Measurements from ENCODE around the gene TRIM10. TPM values are rescaled to one million over a fixed set of nuclear protein-coding genes. Genes with fewer than 3 reads are reported as not detected.

TRIM10 gene
- not detected in 2 replicates for total RNA-seq (2014; rRNA removed; shearing (Covaris generic))

- DNase-seq (ENCODE audit: low spot score) = no peak
Measured at GRCh38 chr6:30160785-30161531, at the start of gene TRIM10. TSS of gene TRIM10 (minus strand) at chr6:30161211. CDS start at chr6:30160858, 353 bp downstream.

GRCh38 chr6:30207619-30208295 lies 46.7 kb upstream of the TRIM10 start:
- no peak for DNase-seq (ENCODE audit: low spot score)

- DNase-seq (ENCODE audit: low spot score) = no peak
Measured at GRCh38 chr6:30206799-30207618, 46.0 kb upstream of the TRIM10 start.

GRCh38 chr6:30206152-30206551 lies 45.1 kb upstream of the TRIM10 start:
- no peak for DNase-seq (ENCODE audit: low spot score)

GRCh38 chr6:30204116-30204515 lies 43.1 kb upstream of the TRIM10 start:
- DNase-seq (ENCODE audit: low spot score) = no peak

GRCh38 chr6:30202366-30202765 lies 41.4 kb upstream of the TRIM10 start:
- no peak for DNase-seq (ENCODE audit: low spot score)

GRCh38 chr6:30200551-30201281 lies 39.7 kb upstream of the TRIM10 start:
- no peak for DNase-seq (ENCODE audit: low spot score)

- DNase-seq (ENCODE audit: low spot score) = no peak
Measured at GRCh38 chr6:30198166-30199084, 37.4 kb upstream of the TRIM10 start.

GRCh38 chr6:30196376-30196775 lies 35.4 kb upstream of the TRIM10 start:
- no peak for DNase-seq (ENCODE audit: low spot score)

- no peak for DNase-seq (ENCODE audit: low spot score)
Measured at GRCh38 chr6:30195951-30196350, 34.9 kb upstream of the TRIM10 start.

GRCh38 chr6:30194797-30195690 lies 34.0 kb upstream of the TRIM10 start:
- DNase-seq (ENCODE audit: low spot score) = no peak

- DNase-seq (ENCODE audit: low spot score) = no peak
Measured at GRCh38 chr6:30192076-30192475, 31.1 kb upstream of the TRIM10 start.

- no peak for DNase-seq (ENCODE audit: low spot score)
Measured at GRCh38 chr6:30188541-30188940, 27.5 kb upstream of the TRIM10 start.

- no peak for DNase-seq (ENCODE audit: low spot score)
Measured at GRCh38 chr6:30185846-30186484, 25.0 kb upstream of the TRIM10 start.

GRCh38 chr6:30184417-30185031 lies 23.5 kb upstream of the TRIM10 start:
- no peak for DNase-seq (ENCODE audit: low spot score)

GRCh38 chr6:30180145-30180544 lies 19.1 kb upstream of the TRIM10 start:
- DNase-seq (ENCODE audit: low spot score) = no peak

GRCh38 chr6:30178837-30179236 lies 17.8 kb upstream of the TRIM10 start:
- DNase-seq (ENCODE audit: low spot score) = no peak

GRCh38 chr6:30175765-30176164 lies 14.8 kb upstream of the TRIM10 start:
- DNase-seq (ENCODE audit: low spot score) = no peak

GRCh38 chr6:30172681-30173080 lies 11.7 kb upstream of the TRIM10 start:
- DNase-seq (ENCODE audit: low spot score) = no peak
